ENCODE results near the gene PRKAR1B. TPM values are rescaled to one million over a fixed set of nuclear protein-coding genes. Genes with fewer than 3 reads are reported as not detected.

Gene PRKAR1B
- total and polyA plus RNA-seq, 10 of the 15 experiments (the other 5 are each of a cell fraction or from before 2014, with no cell fraction given), result 1.4 to 45.6 (median 19.3) TPM

GRCh38 chr7:610141-610530 is 116.9 kb downstream of the PRKAR1B start:
- peaks cover 14% of the 10 kb centered on the region for H3K4me1 ChIP-seq (ENCODE audit: control insufficient read depth, insufficient read depth, low read length)
- no peak overlapping the region for H3K4me3 ChIP-seq
- no peak overlapping the region for H3K4me2 ChIP-seq (ENCODE audit: control insufficient read depth, insufficient read depth)
- WGBS (ENCODE audit: insufficient coverage, insufficient replicate concordance, low lambda C conversion rate, missing lambda C conversion rate), result 73% methylated on average over 10 of the region's 10 CpGs
- in situ Hi-C loops (cut with MboI), result no loop called here
- intact Hi-C loops (cut with micrococcal nuclease; ENCODE audit: unreplicated experiment), result no loop called here
- no peak overlapping the region for H3K27ac ChIP-seq (ENCODE audit: control insufficient read depth, insufficient read depth)
- ChIA-PET RAD21 (ENCODE audit: unreplicated experiment) (interaction anchor here (1.1 kb wide), 1 partner anchor 17 kb away, joined by 3 read pairs; no protein-coding TSS in a partner anchor), SMC1A (ENCODE audit: uncharacterized antibody, unreplicated experiment) (no interaction called here), POLR2A (no interaction called here), CTCF (no interaction called here)
- no peak for DNase-seq (ENCODE audit: low read depth, low spot score)
- H3K27me3 ChIP-seq (replicated peaks in 1 of 2; ENCODE audit: control insufficient read depth in 2 of 2, insufficient read depth in 2 of 2, low read length in 1 of 2), result no peaks in the 10 kb centered on the region
- no peak; the same call in 2 of the 3 replicates for ATAC-seq
- BruUV-seq (replicated peaks), result no TSS peak
- TF ChIP-seq TBL1XR1 (IDR thresholded peaks at IDR 0.05; ENCODE audit: low read depth, low read length), result no peak
- no peak for TF ChIP-seq WRNIP1 (IDR thresholded peaks at IDR 0.05; ENCODE audit: borderline replicate concordance, low read depth, low read length)
- TF ChIP-seq BHLHE40 (IDR thresholded peaks at IDR 0.05; ENCODE audit: borderline replicate concordance in 1 of 2, low read depth in 2 of 2, low read length in 1 of 2), result peak in 1 of 2 experiments; percentile 57; a peak in 2 of 4 replicates
- H4K20me1 ChIP-seq (ENCODE audit: control insufficient read depth, insufficient read depth), result no peaks in the 10 kb centered on the region
- no peak overlapping the region for H2AFZ ChIP-seq (ENCODE audit: control insufficient read depth, low read depth, low read length)
- no peaks in the 10 kb centered on the region; the same call in 2 of the 3 replicates for H3K9me3 ChIP-seq (replicated peaks; ENCODE audit: control insufficient read depth, insufficient read depth, low read length)
- H3K9ac ChIP-seq (ENCODE audit: control insufficient read depth, insufficient read depth, low read length), result no peak overlapping the region
- peaks cover 10% of the 10 kb centered on the region for H3K79me2 ChIP-seq (ENCODE audit: control insufficient read depth, insufficient read depth, low read length)
- peaks cover 0 to 5% of the 10 kb centered on the region in 2 experiments; a peak in 3 of 4 replicates for H3K36me3 ChIP-seq (ENCODE audit: control insufficient read depth in 2 of 2, insufficient read depth in 2 of 2, low read length in 1 of 2)
- no peak for FAIRE-seq

GRCh38 chr7:609365-609764 is 117.7 kb downstream of the PRKAR1B start:
- no peak for ATAC-seq
- POLR2A ChIA-PET, result no interaction called here
- Histone ChIP-seq H4K20me1 (ENCODE audit: control insufficient read depth, insufficient read depth) (no peaks in the 10 kb centered on the region), H3K4me1 (ENCODE audit: control insufficient read depth, insufficient read depth, low read length) (peaks cover 22% of the 10 kb centered on the region), H3K9me3 (replicated peaks; ENCODE audit: control insufficient read depth, insufficient read depth, low read length) (no peaks in the 10 kb centered on the region; the same call in 2 of the 3 replicates), H3K27me3 (replicated peaks in 1 of 2; ENCODE audit: control insufficient read depth in 2 of 2, insufficient read depth in 2 of 2, low read length in 1 of 2) (no peaks in the 10 kb centered on the region), H3K36me3 (ENCODE audit: control insufficient read depth in 2 of 2, insufficient read depth in 2 of 2, low read length in 1 of 2) (peaks cover 0 to 5% of the 10 kb centered on the region in 2 experiments; a peak in 3 of 4 replicates), H3K27ac (ENCODE audit: control insufficient read depth, insufficient read depth) (no peak overlapping the region), H2AFZ (ENCODE audit: control insufficient read depth, low read depth, low read length) (no peak overlapping the region), H3K4me2 (ENCODE audit: control insufficient read depth, insufficient read depth) (no peak overlapping the region), H3K79me2 (ENCODE audit: control insufficient read depth, insufficient read depth, low read length) (peaks cover 16% of the 10 kb centered on the region), H3K9ac (ENCODE audit: control insufficient read depth, insufficient read depth, low read length) (no peak overlapping the region), H3K4me3 (no peak overlapping the region)
- SMC1A ChIA-PET (ENCODE audit: uncharacterized antibody, unreplicated experiment), result no interaction called here
- WGBS (ENCODE audit: insufficient coverage, insufficient replicate concordance, low lambda C conversion rate, missing lambda C conversion rate), result 54% methylated on average over 7 of the region's 7 CpGs
- no TSS peak for BruUV-seq (replicated peaks)
- in situ Hi-C loops (cut with MboI), result no loop called here
- intact Hi-C loops (cut with micrococcal nuclease; ENCODE audit: unreplicated experiment), result no loop called here
- CTCF ChIA-PET, result no interaction called here
- no peak for FAIRE-seq
- peak; percentile 26 to 37; a peak in 2 of 4 replicates for TF ChIP-seq BHLHE40 (IDR thresholded peaks at IDR 0.05; ENCODE audit: borderline replicate concordance in 1 of 2, low read depth in 2 of 2, low read length in 1 of 2)
- TF ChIP-seq CEBPB (IDR thresholded peaks at IDR 0.05; ENCODE audit: borderline replicate concordance in 1 of 2, low read depth in 2 of 2, low read length in 2 of 2), result no peak
- no peak for TF ChIP-seq RB1 (IDR thresholded peaks at IDR 0.05; ENCODE audit: borderline replicate concordance)
- no peak for TF ChIP-seq KLF5 (IDR thresholded peaks at IDR 0.05; ENCODE audit: partially characterized antibody)
- no peak for TF ChIP-seq NFYA (IDR thresholded peaks at IDR 0.05; ENCODE audit: borderline replicate concordance, low read depth, low read length)
- DNase-seq (ENCODE audit: low read depth, low spot score), result no peak
- RAD21 ChIA-PET (ENCODE audit: unreplicated experiment), result no interaction called here

All from GM12878 (cell line).